ENCODE data around the gene RAB10. TPM values are rescaled to one million over a fixed set of nuclear protein-coding genes. Genes with fewer than 3 reads are reported as not detected.

RAB10 gene
- polyA plus RNA-seq, 1 donor from 2014 or later: 169 TPM

DNA sequence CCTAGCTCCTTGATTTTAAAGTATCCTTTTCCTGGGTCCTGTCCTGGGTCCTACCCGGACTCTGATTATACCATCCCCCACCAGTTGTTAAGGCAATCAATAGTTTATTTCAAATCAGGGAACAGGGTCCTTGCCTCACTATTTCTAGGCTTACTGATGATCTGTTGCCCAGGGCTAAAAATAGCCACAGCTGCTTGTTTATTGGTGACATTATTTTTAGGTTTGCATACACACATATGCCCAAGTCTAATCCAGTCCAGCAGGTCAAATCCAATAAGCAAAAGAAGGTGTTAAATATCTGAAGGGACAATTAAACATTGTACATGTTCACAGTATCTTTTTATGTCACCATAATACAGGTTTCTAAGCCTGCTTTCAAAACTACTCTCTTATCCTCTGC lies 66.0 kb downstream of the RAB10 start:
- H3K27ac ChIP-seq (ENCODE audit: low read length): no peak overlapping the region
- H3K4me2 ChIP-seq (ENCODE audit: low read length): no peak overlapping the region
- H4K20me1 ChIP-seq (ENCODE audit: insufficient read depth): no peaks in the 10 kb centered on the region
- H3K36me3 ChIP-seq (ENCODE audit: insufficient read depth, low read length): peaks cover 13% of the 10 kb centered on the region
- no peak overlapping the region for H3K9ac ChIP-seq (ENCODE audit: low read length)
- H3K79me2 ChIP-seq (replicated peaks; ENCODE audit: insufficient read depth, low read length): peaks cover 38% of the 10 kb centered on the region
- no peak overlapping the region for H3K4me3 ChIP-seq (ENCODE audit: low read length)
- no peaks in the 10 kb centered on the region for H3K9me2 ChIP-seq (ENCODE audit: insufficient read depth, low read length)
- no peak overlapping the region for H2AFZ ChIP-seq (ENCODE audit: low read depth, low read length)
- no peaks in the 10 kb centered on the region for H3F3A ChIP-seq (ENCODE audit: insufficient read depth, low read length, poor library complexity, severe bottlenecking)
- peaks cover 6% of the 10 kb centered on the region for H3K9me3 ChIP-seq (ENCODE audit: low read length)
- no peaks in the 10 kb centered on the region for H3K27me3 ChIP-seq (ENCODE audit: insufficient read depth, low read depth, low read length)
- TF ChIP-seq RAD21 (conservative IDR thresholded peaks at IDR 0.05) (no peak), TAF1 (IDR thresholded peaks at IDR 0.05; ENCODE audit: low read depth) (no peak), EZH2 (IDR thresholded peaks at IDR 0.05; ENCODE audit: borderline replicate concordance, insufficient read depth, low read length, poor library complexity, severe bottlenecking) (no peak), MXI1 (conservative IDR thresholded peaks at IDR 0.05; ENCODE audit: poor library complexity, severe bottlenecking) (no peak)
- TF ChIP-seq, protein P1, sequence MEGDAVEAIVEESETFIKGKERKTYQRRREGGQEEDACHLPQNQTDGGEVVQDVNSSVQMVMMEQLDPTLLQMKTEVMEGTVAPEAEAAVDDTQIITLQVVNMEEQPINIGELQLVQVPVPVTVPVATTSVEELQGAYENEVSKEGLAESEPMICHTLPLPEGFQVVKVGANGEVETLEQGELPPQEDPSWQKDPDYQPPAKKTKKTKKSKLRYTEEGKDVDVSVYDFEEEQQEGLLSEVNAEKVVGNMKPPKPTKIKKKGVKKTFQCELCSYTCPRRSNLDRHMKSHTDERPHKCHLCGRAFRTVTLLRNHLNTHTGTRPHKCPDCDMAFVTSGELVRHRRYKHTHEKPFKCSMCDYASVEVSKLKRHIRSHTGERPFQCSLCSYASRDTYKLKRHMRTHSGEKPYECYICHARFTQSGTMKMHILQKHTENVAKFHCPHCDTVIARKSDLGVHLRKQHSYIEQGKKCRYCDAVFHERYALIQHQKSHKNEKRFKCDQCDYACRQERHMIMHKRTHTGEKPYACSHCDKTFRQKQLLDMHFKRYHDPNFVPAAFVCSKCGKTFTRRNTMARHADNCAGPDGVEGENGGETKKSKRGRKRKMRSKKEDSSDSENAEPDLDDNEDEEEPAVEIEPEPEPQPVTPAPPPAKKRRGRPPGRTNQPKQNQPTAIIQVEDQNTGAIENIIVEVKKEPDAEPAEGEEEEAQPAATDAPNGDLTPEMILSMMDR (IDR thresholded peaks at IDR 0.05; ENCODE audit: poor library complexity, severe bottlenecking): no peak

DNA sequence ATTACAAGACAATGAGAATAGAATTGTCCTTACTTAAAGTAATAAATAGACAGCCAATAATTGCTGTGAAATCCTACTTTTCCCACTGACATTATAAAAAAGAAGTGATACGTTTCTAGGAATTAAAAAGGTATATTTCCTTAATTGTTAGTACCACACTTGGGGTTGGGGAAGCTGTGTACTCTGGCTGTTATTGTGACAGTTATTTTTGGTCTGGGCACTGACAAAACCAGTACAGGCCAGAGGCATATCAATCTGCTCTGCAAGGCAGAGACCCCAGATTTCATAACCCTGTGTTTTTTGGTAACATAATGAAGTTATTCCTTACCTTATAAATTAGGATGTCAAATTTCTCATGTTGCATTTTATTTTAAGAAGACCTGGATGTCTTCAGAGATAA lies 66.5 kb downstream of the RAB10 start:
- Histone ChIP-seq H2AFZ (ENCODE audit: low read depth, low read length) (no peak overlapping the region), H3K4me3 (ENCODE audit: low read length) (no peak overlapping the region), H3K27ac (ENCODE audit: low read length) (no peak overlapping the region), H3K9ac (ENCODE audit: low read length) (no peak overlapping the region), H3K9me2 (ENCODE audit: insufficient read depth, low read length) (no peaks in the 10 kb centered on the region), H3K36me3 (ENCODE audit: insufficient read depth, low read length) (peaks cover 13% of the 10 kb centered on the region), H3K4me2 (ENCODE audit: low read length) (no peak overlapping the region), H4K20me1 (ENCODE audit: insufficient read depth) (no peaks in the 10 kb centered on the region), H3K9me3 (ENCODE audit: low read length) (peaks cover 6% of the 10 kb centered on the region), H3K27me3 (ENCODE audit: insufficient read depth, low read depth, low read length) (no peaks in the 10 kb centered on the region), H3F3A (ENCODE audit: insufficient read depth, low read length, poor library complexity, severe bottlenecking) (no peaks in the 10 kb centered on the region), H3K79me2 (replicated peaks; ENCODE audit: insufficient read depth, low read length) (peaks cover 38% of the 10 kb centered on the region)
- no peak for TF ChIP-seq EP300 (conservative IDR thresholded peaks at IDR 0.05; ENCODE audit: poor library complexity, severe bottlenecking)
- no peak for TF ChIP-seq EZH2 (IDR thresholded peaks at IDR 0.05; ENCODE audit: borderline replicate concordance, insufficient read depth, low read length, poor library complexity, severe bottlenecking)
- TF ChIP-seq MXI1 (conservative IDR thresholded peaks at IDR 0.05; ENCODE audit: poor library complexity, severe bottlenecking): no peak
- TF ChIP-seq SMC3 (conservative IDR thresholded peaks at IDR 0.05; ENCODE audit: poor library complexity): no peak
- no peak for TF ChIP-seq TAF1 (IDR thresholded peaks at IDR 0.05; ENCODE audit: low read depth)
- no peak for TF ChIP-seq REST (IDR thresholded peaks at IDR 0.05; ENCODE audit: borderline replicate concordance)
- TF ChIP-seq, protein P1 (IDR thresholded peaks at IDR 0.05; ENCODE audit: poor library complexity, severe bottlenecking): no peak
